Endothelial cell of umbilical vein (primary cell): Measurements from ENCODE around the gene PPP1R9A. TPM values are rescaled to one million over a fixed set of nuclear protein-coding genes. Genes with fewer than 3 reads are reported as not detected.

Source experiments
- BruUV-seq: library from RNA; stranded (reverse); fragments of 400-500 nt; replicated peaks from 2 replicates; lab custom pipeline; 2021; lab: Mats Ljungman, UMichigan
- CTCF ChIA-PET: fragments of 300-600, 350-600 bp; sonication (Branson Sonifier 250); formaldehyde crosslinking; loops from one replicate; lab custom pipeline; 2021; ENCODE audit warnings: antibody characterized with exemption, inconsistent platforms; lab: Charles Lee
- POLR2A ChIA-PET: fragments of 300-600, 350-600 bp; sonication (Branson Sonifier 250); formaldehyde crosslinking; loops from one replicate; lab custom pipeline; 2021; ENCODE audit warnings: antibody characterized with exemption, inconsistent platforms; lab: Charles Lee
- DNase-seq: peaks from one replicate; pipeline ENCODE4 v3.0.0-alpha.2; 2011; ENCODE audit warnings: low read depth, low spot score
- FAIRE-seq: peaks from 2 replicates; lab custom pipeline; 2011; peaks lifted over from hg19 to GRCh38; lab: Jason Lieb, UNC
- H2AFZ ChIP-seq: 2 replicates; pipeline ENCODE4 v1.6.0; 2012; ENCODE audit warnings: low read depth, low read length, control low read depth, inconsistent platforms
- H3K27ac ChIP-seq: 2 replicates; pipeline ENCODE4 v1.5.1; 2011; ENCODE audit warnings: low read depth, mild to moderate bottlenecking, control low read depth, low read length, moderate library complexity; ENCODE audit not compliant: insufficient read depth
- H3K27me3 ChIP-seq, 2 experiments: 2 replicates each; pipeline versions ENCODE4 v1.6.0 to v1.6.1; 2011; ENCODE audit warnings: low read length in 2 of 2, mixed read lengths in 1 of 2; ENCODE audit not compliant: control insufficient read depth in 2 of 2, insufficient read depth in 2 of 2
- H3K36me3 ChIP-seq, 2 experiments: 2 replicates in 1 of 2; 3 replicates in 1 of 2; pipeline ENCODE4 v1.5.1; 2011; ENCODE audit warnings: low read length in 2 of 2, mild to moderate bottlenecking in 1 of 2, moderate library complexity in 1 of 2; ENCODE audit not compliant: control insufficient read depth in 2 of 2, insufficient read depth in 2 of 2; ENCODE audit errors: extremely low read depth in 1 of 2
- H3K4me1 ChIP-seq: 3 replicates; pipeline ENCODE4 v1.5.1; 2011; ENCODE audit warnings: mild to moderate bottlenecking, low read length; ENCODE audit not compliant: control insufficient read depth, insufficient read depth; ENCODE audit errors: extremely low read depth
- H3K4me2 ChIP-seq: 2 replicates; pipeline ENCODE4 v1.6.1; 2011; ENCODE audit warnings: low read length, control low read depth, mixed read lengths; ENCODE audit not compliant: insufficient read depth
- H3K4me3 ChIP-seq, 3 experiments: fragments of 200-600 bp in 1 of 3; sonication (generic), shearing (Covaris generic) in 1 of 3; replicated peaks in 1 of 3; 2 replicates each; pipeline ENCODE4 v1.5.1; 2011 to 2016; ENCODE audit warnings: control low read depth in 3 of 3, low read length in 3 of 3, mild to moderate bottlenecking in 2 of 3, inconsistent platforms in 1 of 3, low read depth in 1 of 3, moderate library complexity in 1 of 3; ENCODE audit not compliant: insufficient read depth in 1 of 3
- H3K79me2 ChIP-seq: 2 replicates; pipeline ENCODE4 v1.6.0; 2012; ENCODE audit warnings: low read length, inconsistent platforms; ENCODE audit not compliant: control insufficient read depth, insufficient read depth
- H3K9ac ChIP-seq: replicated peaks from 2 replicates; pipeline ENCODE3; 2011; ENCODE audit warnings: low read length, control low read depth; ENCODE audit not compliant: insufficient read depth; ENCODE audit errors: extremely low read depth
- H3K9me1 ChIP-seq: replicated peaks from 3 replicates; pipeline ENCODE4 v1.6.0; 2011; ENCODE audit warnings: mild to moderate bottlenecking, low read length; ENCODE audit not compliant: control insufficient read depth, insufficient read depth; ENCODE audit errors: extremely low read depth
- H3K9me3 ChIP-seq: replicated peaks from 2 replicates; pipeline ENCODE4 v1.5.1; 2012; ENCODE audit warnings: low read length, inconsistent platforms; ENCODE audit not compliant: control insufficient read depth, insufficient read depth
- H4K20me1 ChIP-seq: replicated peaks from 2 replicates; pipeline ENCODE3; 2011; ENCODE audit warnings: mild to moderate bottlenecking, low read length; ENCODE audit not compliant: control insufficient read depth, insufficient read depth; ENCODE audit errors: extremely low read depth
- CTCF ChIP-seq, 2 donors: IDR thresholded peaks; 1 replicate in 1 of 2; 2 replicates in 1 of 2; pipeline ENCODE4 v1.5.1; 2011; ENCODE audit warnings: low read length in 2 of 2, mild to moderate bottlenecking in 2 of 2, moderate library complexity in 2 of 2, control low read depth in 1 of 2, inconsistent platforms in 1 of 2, low read depth in 1 of 2; ENCODE audit not compliant: insufficient read depth in 1 of 2; ENCODE audit errors: extremely low read depth in 1 of 2
- EZH2 ChIP-seq: IDR thresholded peaks from 2 replicates; pipeline ENCODE4 v1.6.1; 2012; ENCODE audit warnings: borderline replicate concordance, low read depth, mild to moderate bottlenecking, moderate library complexity, low read length, inconsistent platforms; ENCODE audit not compliant: severe bottlenecking
- FOS ChIP-seq: IDR thresholded peaks from 2 replicates; pipeline ENCODE4 v1.6.1; 2011; ENCODE audit warnings: mild to moderate bottlenecking, low read length, moderate library complexity, borderline replicate concordance; ENCODE audit not compliant: insufficient read depth
- GATA2 ChIP-seq: IDR thresholded peaks from 2 replicates; pipeline ENCODE4 v1.7.0; 2011; ENCODE audit warnings: low read depth, mild to moderate bottlenecking, moderate library complexity, mixed read lengths, low read length; ENCODE audit not compliant: insufficient read length, insufficient read depth
- JUN ChIP-seq: IDR thresholded peaks from 2 replicates; pipeline ENCODE4 v1.6.1; 2011; ENCODE audit warnings: borderline replicate concordance, low read depth; ENCODE audit not compliant: insufficient read length, insufficient read depth
- MAX ChIP-seq: IDR thresholded peaks from 2 replicates; pipeline ENCODE4 v1.6.1; 2011; ENCODE audit not compliant: insufficient read depth, insufficient read length
- MYC ChIP-seq: IDR thresholded peaks from one replicate; pipeline ENCODE4 v1.6.1; 2011; ENCODE audit warnings: mild to moderate bottlenecking, low read depth, low read length
- POLR2A ChIP-seq: IDR thresholded peaks from 2 replicates; pipeline ENCODE4 v1.6.1; 2012; ENCODE audit warnings: low read depth, mild to moderate bottlenecking, control low read depth, low read length
- POLR2AphosphoS5 ChIP-seq: IDR thresholded peaks from 2 replicates; pipeline ENCODE4 v1.6.1; 2012; ENCODE audit warnings: low read depth, mild to moderate bottlenecking, control low read depth, low read length, moderate library complexity; ENCODE audit not compliant: insufficient read depth
- dilution Hi-C: fragments of 300-500 bp; cut with MboI; formaldehyde crosslinking; loops from one replicate; pipeline ENCODE4 v1.15.0; 2019; ENCODE audit warnings: low sequenced_read_pairs; ENCODE audit not compliant: extremely low pct_ligation_motif_present
- intact Hi-C: fragments of 100-400 bp; cut with micrococcal nuclease; formaldehyde crosslinking; loops from one replicate; pipeline ENCODE4 v1.10.0; 2022
- polyA plus RNA-seq, 4 experiments: library from polyadenylated mRNA; depleted of rRNA in 3 of 4; stranded (reverse) in 3 of 4; unstranded in 1 of 4; fragments of >200 nt; gene quantifications; 2 replicates each; pipeline versions ENCODE4 v1.2.1 to v1.2.3, GENCODE V29; 2011 to 2012; ENCODE audit warnings: missing spikeins in 1 of 4
- total RNA-seq: library from RNA; stranded (reverse); gene quantifications from 2 replicates; pipeline ENCODE4 v1.2.3, GENCODE V29; 2021

PPP1R9A gene
- total and polyA plus RNA-seq, 2 donors (not counting 3 experiments of a cell fraction or from before 2014, with no cell fraction given): 0.50 to 3.0 TPM

- intact Hi-C loops: loop anchor here (1.0 to 10.0 kb wide), 2 partner anchors 554 to 750 kb away; no protein-coding TSS in a partner anchor
- H3K9me3 ChIP-seq: no peaks in the 10 kb centered on the region
- dilution Hi-C loops: no loop called here
- H3K4me3 ChIP-seq: no peak overlapping the region
- no peak overlapping the region for H2AFZ ChIP-seq
- FAIRE-seq (no peak), DNase-seq (no peak)
- CTCF ChIA-PET: interaction anchor here (0.8 to 6.8 kb wide), 4 partner anchors 25 to 910 kb away, joined by 3 to 118 read pairs (median 7); no protein-coding TSS in a partner anchor
- H3K4me2 ChIP-seq: no peak overlapping the region
- no peaks in the 10 kb centered on the region for H4K20me1 ChIP-seq
- H3K79me2 ChIP-seq: no peaks in the 10 kb centered on the region
- no peaks in the 10 kb centered on the region for H3K36me3 ChIP-seq
- POLR2A ChIA-PET: no interaction called here
- H3K27me3 ChIP-seq: no peaks in the 10 kb centered on the region
- H3K9me1 ChIP-seq: no peaks in the 10 kb centered on the region
- BruUV-seq: no TSS peak
- H3K27ac ChIP-seq: no peak overlapping the region
- no peaks in the 10 kb centered on the region for H3K4me1 ChIP-seq
- TF ChIP-seq FOS (no peak), POLR2A (no peak), MAX (no peak), CTCF (IDR thresholded peaks at IDR 0.05; ENCODE audit: extremely low read depth in 1 of 2, insufficient read depth in 1 of 2, low read depth in 1 of 2, low read length in 2 of 2) (no peak), JUN (no peak), GATA2 (no peak), EZH2 (no peak), MYC (no peak), POLR2AphosphoS5 (no peak)
- H3K9ac ChIP-seq: no peak overlapping the region
Measured at GRCh38 chr7:95198863-95199262, 291.5 kb downstream of the PPP1R9A start.
